ENCODE measurements around the gene OR6F1. TPM values are rescaled to one million over a fixed set of nuclear protein-coding genes. Genes with fewer than 3 reads are reported as not detected.

Gene OR6F1
- total RNA-seq, 3 donors from 2014 or later (not counting 1 experiment from before 2014, with no cell fraction given), result not detected

DNA sequence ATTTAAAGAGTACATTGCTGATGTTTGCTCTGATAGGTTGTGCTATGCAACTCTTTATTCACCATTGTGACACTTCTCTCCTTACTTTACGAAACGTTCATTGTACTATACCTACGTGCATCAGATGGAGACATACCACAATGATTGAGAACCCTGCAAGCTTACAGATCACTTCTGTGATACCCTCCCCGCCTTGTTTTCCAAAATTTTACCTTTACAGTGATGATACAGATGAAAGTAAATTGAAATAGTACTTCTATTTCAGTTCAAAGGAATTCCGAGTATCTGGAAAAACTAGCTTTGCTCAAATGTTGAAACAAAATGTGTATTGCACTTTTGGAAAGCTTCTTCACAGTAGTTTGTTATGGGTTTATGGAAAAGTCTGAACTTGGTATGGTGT lies 25.3 kb upstream of the OR6F1 start:
- no peak for DNase-seq

DNA sequence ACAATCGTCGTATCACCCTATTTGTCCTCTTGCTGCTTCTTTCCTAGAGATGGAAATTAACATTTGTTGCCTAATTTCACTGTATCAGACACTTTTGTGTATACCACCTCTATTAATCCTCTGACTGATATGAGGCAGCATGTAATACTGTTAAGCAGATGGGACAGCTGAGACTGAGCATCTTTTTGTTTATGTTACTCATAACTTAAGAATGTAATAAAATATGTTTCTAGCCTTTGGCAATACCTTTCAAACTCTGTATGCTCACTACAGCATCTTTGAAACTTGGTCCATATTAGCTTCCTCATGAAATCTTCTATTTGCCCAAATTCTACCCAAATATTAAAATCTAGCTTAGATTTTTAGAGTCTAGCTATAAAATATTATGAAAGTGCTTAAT lies 24.3 kb upstream of the OR6F1 start:
- Mint-ChIP-seq H3K4me3 (no peak overlapping the region), H3K27me3 (ENCODE audit: low read depth in 2 of 2) (no peaks in the 10 kb centered on the region), H3K9me3 (peaks cover 0 to 10% of the 10 kb centered on the region in 2 donors), H3K4me1 (no peaks in the 10 kb centered on the region), H3K27ac (no peak overlapping the region), H3K36me3 (no peaks in the 10 kb centered on the region)
- H3K27ac ChIP-seq (ENCODE audit: low read length), result no peak overlapping the region
- H3K4me3 ChIP-seq (ENCODE audit: low read length), result no peak overlapping the region
- TF ChIP-seq, protein P1, sequence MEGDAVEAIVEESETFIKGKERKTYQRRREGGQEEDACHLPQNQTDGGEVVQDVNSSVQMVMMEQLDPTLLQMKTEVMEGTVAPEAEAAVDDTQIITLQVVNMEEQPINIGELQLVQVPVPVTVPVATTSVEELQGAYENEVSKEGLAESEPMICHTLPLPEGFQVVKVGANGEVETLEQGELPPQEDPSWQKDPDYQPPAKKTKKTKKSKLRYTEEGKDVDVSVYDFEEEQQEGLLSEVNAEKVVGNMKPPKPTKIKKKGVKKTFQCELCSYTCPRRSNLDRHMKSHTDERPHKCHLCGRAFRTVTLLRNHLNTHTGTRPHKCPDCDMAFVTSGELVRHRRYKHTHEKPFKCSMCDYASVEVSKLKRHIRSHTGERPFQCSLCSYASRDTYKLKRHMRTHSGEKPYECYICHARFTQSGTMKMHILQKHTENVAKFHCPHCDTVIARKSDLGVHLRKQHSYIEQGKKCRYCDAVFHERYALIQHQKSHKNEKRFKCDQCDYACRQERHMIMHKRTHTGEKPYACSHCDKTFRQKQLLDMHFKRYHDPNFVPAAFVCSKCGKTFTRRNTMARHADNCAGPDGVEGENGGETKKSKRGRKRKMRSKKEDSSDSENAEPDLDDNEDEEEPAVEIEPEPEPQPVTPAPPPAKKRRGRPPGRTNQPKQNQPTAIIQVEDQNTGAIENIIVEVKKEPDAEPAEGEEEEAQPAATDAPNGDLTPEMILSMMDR (IDR thresholded peaks at IDR 0.05), result no peak
- WGBS (ENCODE audit: insufficient coverage), result no CpG with 5 or more reads among the region's 2 CpGs
- H3K4me1 ChIP-seq (ENCODE audit: control insufficient read depth, insufficient read depth, low read length), result no peaks in the 10 kb centered on the region
- H3K27me3 ChIP-seq (ENCODE audit: control insufficient read depth, insufficient read depth, low read length), result no peaks in the 10 kb centered on the region
- H3K36me3 ChIP-seq (ENCODE audit: control insufficient read depth, insufficient read depth, low read length), result no peaks in the 10 kb centered on the region
- ATAC-seq (no peak), DNase-seq (no peak)
- intact Hi-C loops (cut with micrococcal nuclease), result no loop called here
- H3K9me3 ChIP-seq (ENCODE audit: control insufficient read depth, insufficient read depth, low read length), result no peaks in the 10 kb centered on the region

More for the DNA sequence above, 25.3 kb upstream of the OR6F1 start:
- TF ChIP-seq, protein P1 (IDR thresholded peaks at IDR 0.05), result no peak
- Mint-ChIP-seq H3K4me3 (no peak overlapping the region), H3K27me3 (ENCODE audit: low read depth in 2 of 2) (no peaks in the 10 kb centered on the region), H3K36me3 (no peaks in the 10 kb centered on the region), H3K27ac (no peak overlapping the region), H3K9me3 (peaks cover 0 to 10% of the 10 kb centered on the region in 2 donors), H3K4me1 (no peaks in the 10 kb centered on the region)
- no peak for ATAC-seq
- 85% methylated on average over 4 of the region's 5 CpGs for WGBS (ENCODE audit: insufficient coverage)
- Histone ChIP-seq H3K27me3 (ENCODE audit: control insufficient read depth, insufficient read depth, low read length) (no peaks in the 10 kb centered on the region), H3K36me3 (ENCODE audit: control insufficient read depth, insufficient read depth, low read length) (no peaks in the 10 kb centered on the region), H3K27ac (ENCODE audit: low read length) (no peak overlapping the region), H3K9me3 (ENCODE audit: control insufficient read depth, insufficient read depth, low read length) (no peaks in the 10 kb centered on the region), H3K4me1 (ENCODE audit: control insufficient read depth, insufficient read depth, low read length) (no peaks in the 10 kb centered on the region), H3K4me3 (ENCODE audit: low read length) (no peak overlapping the region)
- intact Hi-C loops (cut with micrococcal nuclease), result no loop called here

DNA sequence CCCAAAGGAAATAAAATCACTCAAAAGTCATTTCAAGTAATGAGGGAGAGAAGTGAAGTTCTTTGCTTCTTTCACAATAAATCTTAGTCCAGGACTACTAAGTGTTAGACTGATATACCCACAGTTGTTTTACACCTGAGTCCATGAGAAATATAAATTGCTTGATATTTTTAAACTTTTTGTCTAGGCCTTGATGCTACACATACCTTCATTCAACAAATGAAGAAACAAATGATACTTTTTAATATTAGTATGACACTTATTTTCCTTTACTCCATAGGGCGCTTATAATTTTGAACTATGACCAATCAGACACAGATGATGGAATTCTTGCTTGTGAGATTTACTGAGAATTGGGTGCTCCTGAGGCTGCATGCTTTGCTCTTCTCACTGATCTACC lies 21.9 kb upstream of the OR6F1 start, which contains the start of gene OR14K1:
TSS of gene OR14K1 (plus strand) at position 301 of the 400 bp plus-strand sequence. CDS start at position 301, 0 bp downstream.
- DNase-seq (no peak), ATAC-seq (no peak)
- Histone ChIP-seq H3K27ac (ENCODE audit: low read length) (no peak within 1 kb of the TSS), H3K4me3 (ENCODE audit: low read length) (no peak within 1 kb of the TSS), H3K9me3 (ENCODE audit: control insufficient read depth, insufficient read depth, low read length) (no peaks in the 10 kb centered on the region), H3K27me3 (ENCODE audit: control insufficient read depth, insufficient read depth, low read length) (no peaks in the 10 kb centered on the region), H3K4me1 (ENCODE audit: control insufficient read depth, insufficient read depth, low read length) (no peaks in the 10 kb centered on the region), H3K36me3 (ENCODE audit: control insufficient read depth, insufficient read depth, low read length) (no peaks in the 10 kb centered on the region)
- Mint-ChIP-seq H3K27ac (no peak within 1 kb of the TSS), H3K9me3 (peaks cover 4 to 7% of the 10 kb centered on the region in 2 donors), H3K36me3 (no peaks in the 10 kb centered on the region), H3K4me3 (no peak within 1 kb of the TSS), H3K27me3 (ENCODE audit: low read depth in 2 of 2) (no peaks in the 10 kb centered on the region), H3K4me1 (no peaks in the 10 kb centered on the region)
- TF ChIP-seq, protein P1 (IDR thresholded peaks at IDR 0.05), result no peak
- intact Hi-C loops (cut with micrococcal nuclease), result no loop called here
- WGBS (ENCODE audit: insufficient coverage), result no CpG with 5 or more reads among the region's 1 CpG

DNA sequence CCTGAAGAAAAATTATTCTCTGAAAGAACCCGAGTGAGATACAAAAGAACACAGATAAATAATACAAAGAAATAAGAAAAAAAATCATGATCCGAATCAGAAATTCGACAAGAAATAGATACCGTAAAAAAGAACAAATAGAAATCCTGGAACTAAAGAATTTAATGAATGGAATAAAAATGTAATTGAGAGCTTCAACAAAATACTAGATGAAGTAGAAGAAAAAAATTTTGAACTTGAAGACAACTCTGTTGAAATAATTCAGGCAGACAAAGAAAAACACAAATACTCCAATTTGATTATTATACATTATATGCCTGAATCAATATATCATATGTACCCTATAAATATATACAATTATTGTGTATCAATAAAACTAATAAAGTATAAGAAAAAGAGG lies 4.8 kb upstream of the OR6F1 start:
- H3K36me3 ChIP-seq (ENCODE audit: control insufficient read depth, insufficient read depth, low read length), result no peaks in the 10 kb centered on the region
- DNase-seq (no peak), ATAC-seq (no peak)
- TF ChIP-seq, protein P1 (IDR thresholded peaks at IDR 0.05), result no peak
- Mint-ChIP-seq H3K4me1 (no peaks in the 10 kb centered on the region), H3K36me3 (peaks cover 6% of the 10 kb centered on the region), H3K27ac (no peak overlapping the region), H3K9me3 (peaks cover 2 to 19% of the 10 kb centered on the region in 2 donors), H3K27me3 (ENCODE audit: low read depth in 2 of 2) (no peaks in the 10 kb centered on the region), H3K4me3 (no peak overlapping the region)
- no peak overlapping the region for H3K4me3 ChIP-seq (ENCODE audit: low read length)
- peaks cover 5% of the 10 kb centered on the region for H3K9me3 ChIP-seq (ENCODE audit: control insufficient read depth, insufficient read depth, low read length)
- no peaks in the 10 kb centered on the region for H3K27me3 ChIP-seq (ENCODE audit: control insufficient read depth, insufficient read depth, low read length)
- no peaks in the 10 kb centered on the region for H3K4me1 ChIP-seq (ENCODE audit: control insufficient read depth, insufficient read depth, low read length)
- no peak overlapping the region for H3K27ac ChIP-seq (ENCODE audit: low read length)
- intact Hi-C loops (cut with micrococcal nuclease), result no loop called here
- 100% methylated on average over 1 of the region's 4 CpGs for WGBS (ENCODE audit: insufficient coverage)

All from natural killer cell (primary cell).